ENCODE results near the gene SLC66A3.
"Not testable (repeated sequence)": the region's sequence is repeated elsewhere in the genome, so short reads cannot be mapped to it uniquely, and the experiment has no call there.

SLC66A3 gene

DNA sequence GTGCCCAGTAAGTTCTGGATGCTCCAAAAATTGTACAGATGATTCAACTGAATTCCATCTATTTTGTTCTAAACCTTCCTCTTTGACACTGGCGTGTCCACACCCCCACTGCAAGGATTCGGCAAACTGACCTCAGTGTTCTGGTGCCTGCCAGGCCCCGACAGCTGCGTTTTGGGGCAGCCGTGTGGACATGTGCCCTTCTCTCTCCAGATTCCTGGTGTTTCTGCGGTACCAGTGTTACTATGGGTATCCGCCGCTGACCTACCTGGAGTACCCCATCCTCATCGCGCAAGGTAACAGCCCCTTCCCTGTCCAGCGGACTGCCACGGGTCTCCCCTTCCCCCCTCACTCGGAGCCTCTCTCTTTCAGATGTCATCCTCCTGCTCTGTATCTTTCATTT lies 5.0 kb downstream of the SLC66A3 start:
- Histone ChIP-seq H3K27ac (ENCODE audit: low read depth, low read length) (no peak overlapping the region), H3K9me3 (ENCODE audit: control insufficient read depth in 5 of 5, low read length in 5 of 5) (no peaks in the 10 kb centered on the region), H3K27me3 (ENCODE audit: control insufficient read depth in 5 of 5, insufficient read depth in 4 of 5, low read length in 5 of 5) (no peaks in the 10 kb centered on the region), H3K4me3 (ENCODE audit: low read depth in 1 of 5, low read length in 5 of 5) (no peak overlapping the region), H3K36me3 (ENCODE audit: control insufficient read depth in 5 of 5, insufficient read depth in 5 of 5, low read length in 5 of 5) (peaks cover 0 to 26% (median 15%) of the 10 kb centered on the region in 5 donors), H3K4me1 (ENCODE audit: control insufficient read depth in 5 of 5, insufficient read depth in 5 of 5, low read length in 5 of 5) (peaks cover 3 to 18% (median 15%) of the 10 kb centered on the region in 5 donors), H3K9ac (ENCODE audit: low read length in 5 of 5) (no peak overlapping the region)

DNA sequence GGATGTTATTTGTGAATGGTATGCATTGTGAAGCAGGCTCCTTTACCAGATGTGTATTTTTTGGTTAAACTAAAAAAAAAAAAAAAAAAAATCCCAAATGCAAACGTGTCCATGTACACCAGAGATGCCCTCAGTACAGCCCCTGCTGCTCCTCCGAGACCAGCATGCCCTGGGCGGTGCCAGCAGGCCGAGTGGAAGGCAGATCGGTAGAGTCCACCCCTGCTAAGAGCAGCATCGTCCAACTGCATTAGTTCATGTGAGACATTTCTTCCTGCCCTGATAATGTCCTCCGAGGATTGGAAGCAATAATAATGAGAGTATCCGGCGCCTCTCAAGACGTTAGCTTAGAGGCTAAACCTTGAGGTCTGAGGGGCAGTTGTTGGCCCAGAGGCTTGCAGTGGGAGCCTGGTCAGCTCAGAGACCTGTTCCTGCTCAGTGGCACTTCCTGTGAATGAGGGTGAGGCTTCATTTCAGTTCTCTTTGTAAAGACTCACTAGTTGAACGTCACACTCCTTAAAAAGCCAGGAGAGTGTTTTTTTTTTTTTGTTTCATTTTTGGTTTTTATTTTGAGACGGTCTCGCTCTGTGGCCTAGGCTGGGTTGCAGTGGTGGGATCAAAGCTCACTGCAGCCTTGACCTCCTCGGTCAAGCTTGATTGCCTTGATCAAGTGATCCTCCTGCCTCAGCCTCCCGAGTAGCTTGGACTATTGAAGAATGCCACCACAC lies 5.6 kb downstream of the SLC66A3 start:
- Histone ChIP-seq H3K4me3 (ENCODE audit: low read depth in 1 of 5, low read length in 5 of 5) (peak overlapping the region in 1 of 5 donors; percentile 13), H3K36me3 (ENCODE audit: control insufficient read depth in 5 of 5, insufficient read depth in 5 of 5, low read length in 5 of 5) (peaks cover 0 to 26% (median 15%) of the 10 kb centered on the region in 5 donors), H3K27me3 (ENCODE audit: control insufficient read depth in 5 of 5, insufficient read depth in 4 of 5, low read length in 5 of 5) (no peaks in the 10 kb centered on the region), H3K4me1 (ENCODE audit: control insufficient read depth in 5 of 5, insufficient read depth in 5 of 5, low read length in 5 of 5) (peaks cover 2 to 14% (median 12%) of the 10 kb centered on the region in 5 donors), H3K27ac (ENCODE audit: low read depth, low read length) (no peak overlapping the region), H3K9ac (ENCODE audit: low read length in 5 of 5) (no peak overlapping the region), H3K9me3 (ENCODE audit: control insufficient read depth in 5 of 5, low read length in 5 of 5) (no peaks in the 10 kb centered on the region)

GRCh38 chr2:11161747-11162146 lies 6.5 kb downstream of the SLC66A3 start:
- no peak overlapping the region for H3K27ac ChIP-seq (ENCODE audit: low read depth, low read length)
- H3K4me1 ChIP-seq (ENCODE audit: control insufficient read depth in 5 of 5, insufficient read depth in 5 of 5, low read length in 5 of 5), result peaks cover 0 to 6% (median 3%) of the 10 kb centered on the region in 5 donors
- H3K9ac ChIP-seq (ENCODE audit: low read length in 5 of 5), result no peak overlapping the region
- H3K27me3 ChIP-seq (ENCODE audit: control insufficient read depth in 5 of 5, insufficient read depth in 4 of 5, low read length in 5 of 5), result no peaks in the 10 kb centered on the region
- no peak overlapping the region for H3K4me3 ChIP-seq (ENCODE audit: low read depth in 1 of 5, low read length in 5 of 5)
- peaks cover 0 to 26% (median 15%) of the 10 kb centered on the region in 5 donors for H3K36me3 ChIP-seq (ENCODE audit: control insufficient read depth in 5 of 5, insufficient read depth in 5 of 5, low read length in 5 of 5)
- H3K9me3 ChIP-seq (ENCODE audit: control insufficient read depth in 5 of 5, low read length in 5 of 5), result no peaks in the 10 kb centered on the region

- Histone ChIP-seq H3K9me3 (ENCODE audit: control insufficient read depth in 5 of 5, low read length in 5 of 5) (no peaks in the 10 kb centered on the region), H3K27ac (ENCODE audit: low read depth, low read length) (no peak overlapping the region), H3K4me3 (ENCODE audit: low read depth in 1 of 5, low read length in 5 of 5) (no peak overlapping the region), H3K4me1 (ENCODE audit: control insufficient read depth in 5 of 5, insufficient read depth in 5 of 5, low read length in 5 of 5) (no peaks in the 10 kb centered on the region), H3K27me3 (ENCODE audit: control insufficient read depth in 5 of 5, insufficient read depth in 4 of 5, low read length in 5 of 5) (no peaks in the 10 kb centered on the region), H3K36me3 (ENCODE audit: control insufficient read depth in 5 of 5, insufficient read depth in 5 of 5, low read length in 5 of 5) (peaks cover 0 to 26% (median 15%) of the 10 kb centered on the region in 5 donors), H3K9ac (ENCODE audit: low read length in 5 of 5) (no peak overlapping the region)
Observed at GRCh38 chr2:11163439-11164317, 8.4 kb downstream of the SLC66A3 start.

- H3K9ac ChIP-seq (ENCODE audit: low read length in 5 of 5); H3K27me3 ChIP-seq (ENCODE audit: control insufficient read depth in 5 of 5, insufficient read depth in 4 of 5, low read length in 5 of 5); H3K4me1 ChIP-seq (ENCODE audit: control insufficient read depth in 5 of 5, insufficient read depth in 5 of 5, low read length in 5 of 5); H3K4me3 ChIP-seq (ENCODE audit: low read depth in 1 of 5, low read length in 5 of 5); H3K27ac ChIP-seq (ENCODE audit: low read depth, low read length); H3K9me3 ChIP-seq (ENCODE audit: control insufficient read depth in 5 of 5, low read length in 5 of 5): not testable (repeated sequence)
- H3K36me3 ChIP-seq (ENCODE audit: control insufficient read depth in 5 of 5, insufficient read depth in 5 of 5, low read length in 5 of 5), result peaks cover 0 to 26% (median 15%) of the 10 kb centered on the region in 5 donors
Observed at GRCh38 chr2:11165046-11165445, 9.8 kb downstream of the SLC66A3 start.

GRCh38 chr2:11166476-11166875 lies 11.2 kb downstream of the SLC66A3 start:
- Histone ChIP-seq H3K27me3 (ENCODE audit: control insufficient read depth in 5 of 5, insufficient read depth in 4 of 5, low read length in 5 of 5) (no peaks in the 10 kb centered on the region), H3K4me1 (ENCODE audit: control insufficient read depth in 5 of 5, insufficient read depth in 5 of 5, low read length in 5 of 5) (peaks cover 0 to 3% (median 2%) of the 10 kb centered on the region in 5 donors), H3K9me3 (ENCODE audit: control insufficient read depth in 5 of 5, low read length in 5 of 5) (no peaks in the 10 kb centered on the region), H3K4me3 (ENCODE audit: low read depth in 1 of 5, low read length in 5 of 5) (no peak overlapping the region), H3K9ac (ENCODE audit: low read length in 5 of 5) (no peak overlapping the region), H3K36me3 (ENCODE audit: control insufficient read depth in 5 of 5, insufficient read depth in 5 of 5, low read length in 5 of 5) (peaks cover 0 to 17% (median 13%) of the 10 kb centered on the region in 5 donors), H3K27ac (ENCODE audit: low read depth, low read length) (no peak overlapping the region)

- Histone ChIP-seq H3K4me3 (ENCODE audit: low read depth in 1 of 5, low read length in 5 of 5) (no peak overlapping the region), H3K9ac (ENCODE audit: low read length in 5 of 5) (no peak overlapping the region), H3K36me3 (ENCODE audit: control insufficient read depth in 5 of 5, insufficient read depth in 5 of 5, low read length in 5 of 5) (peaks cover 0 to 6% (median 4%) of the 10 kb centered on the region in 5 donors), H3K27me3 (ENCODE audit: control insufficient read depth in 5 of 5, insufficient read depth in 4 of 5, low read length in 5 of 5) (no peaks in the 10 kb centered on the region), H3K9me3 (ENCODE audit: control insufficient read depth in 5 of 5, low read length in 5 of 5) (no peaks in the 10 kb centered on the region), H3K27ac (ENCODE audit: low read depth, low read length) (no peak overlapping the region), H3K4me1 (ENCODE audit: control insufficient read depth in 5 of 5, insufficient read depth in 5 of 5, low read length in 5 of 5) (peaks cover 0 to 3% (median 2%) of the 10 kb centered on the region in 5 donors)
Observed at GRCh38 chr2:11168488-11168887, 13.2 kb downstream of the SLC66A3 start.

- Histone ChIP-seq H3K9me3 (ENCODE audit: control insufficient read depth in 5 of 5, low read length in 5 of 5) (no peaks in the 10 kb centered on the region), H3K27me3 (ENCODE audit: control insufficient read depth in 5 of 5, insufficient read depth in 4 of 5, low read length in 5 of 5) (no peaks in the 10 kb centered on the region), H3K36me3 (ENCODE audit: control insufficient read depth in 5 of 5, insufficient read depth in 5 of 5, low read length in 5 of 5) (no peaks in the 10 kb centered on the region), H3K4me3 (ENCODE audit: low read depth in 1 of 5, low read length in 5 of 5) (peak overlapping the region in 2 of 5 donors; percentile 16 to 45), H3K9ac (ENCODE audit: low read length in 5 of 5) (peak overlapping the region in 1 of 5 donors; percentile 58), H3K27ac (ENCODE audit: low read depth, low read length) (no peak overlapping the region), H3K4me1 (ENCODE audit: control insufficient read depth in 5 of 5, insufficient read depth in 5 of 5, low read length in 5 of 5) (peaks cover 0 to 3% (median 2%) of the 10 kb centered on the region in 5 donors)
Observed at GRCh38 chr2:11169333-11169732, 14.1 kb downstream of the SLC66A3 start.

DNA sequence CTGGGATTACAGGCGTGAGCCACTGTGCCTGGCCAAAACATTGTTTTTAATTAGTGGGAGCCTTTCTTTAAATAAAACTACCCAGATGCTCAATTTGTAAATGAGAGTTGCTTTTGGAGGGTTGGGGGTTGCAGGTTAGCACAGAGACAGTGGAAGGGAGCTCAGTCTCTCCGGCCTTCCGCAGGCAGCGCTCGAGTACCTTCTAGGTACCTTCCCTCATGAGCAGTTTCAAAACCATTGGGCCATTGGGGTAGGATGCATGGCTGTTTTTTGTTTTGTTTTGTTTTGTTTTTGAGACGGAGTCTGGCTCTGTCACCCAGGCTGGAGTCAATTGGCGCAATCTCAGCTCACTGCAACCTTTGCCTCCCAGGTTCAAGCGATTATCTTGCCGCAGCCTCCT lies 19.0 kb downstream of the SLC66A3 start:
- H3K9ac ChIP-seq (ENCODE audit: low read length in 5 of 5), result no peak overlapping the region
- peaks cover 0 to 9% (median 2%) of the 10 kb centered on the region in 5 donors for H3K4me1 ChIP-seq (ENCODE audit: control insufficient read depth in 5 of 5, insufficient read depth in 5 of 5, low read length in 5 of 5)
- no peak overlapping the region for H3K4me3 ChIP-seq (ENCODE audit: low read depth in 1 of 5, low read length in 5 of 5)
- no peaks in the 10 kb centered on the region for H3K9me3 ChIP-seq (ENCODE audit: control insufficient read depth in 5 of 5, low read length in 5 of 5)
- H3K27ac ChIP-seq (ENCODE audit: low read depth, low read length), result no peak overlapping the region
- no peaks in the 10 kb centered on the region for H3K27me3 ChIP-seq (ENCODE audit: control insufficient read depth in 5 of 5, insufficient read depth in 4 of 5, low read length in 5 of 5)
- peaks cover 0 to 11% (median 3%) of the 10 kb centered on the region in 5 donors for H3K36me3 ChIP-seq (ENCODE audit: control insufficient read depth in 5 of 5, insufficient read depth in 5 of 5, low read length in 5 of 5)

- peaks cover 0 to 14% (median 11%) of the 10 kb centered on the region in 5 donors for H3K36me3 ChIP-seq (ENCODE audit: control insufficient read depth in 5 of 5, insufficient read depth in 5 of 5, low read length in 5 of 5)
- no peaks in the 10 kb centered on the region for H3K27me3 ChIP-seq (ENCODE audit: control insufficient read depth in 5 of 5, insufficient read depth in 4 of 5, low read length in 5 of 5)
- no peaks in the 10 kb centered on the region for H3K9me3 ChIP-seq (ENCODE audit: control insufficient read depth in 5 of 5, low read length in 5 of 5)
- H3K4me1 ChIP-seq (ENCODE audit: control insufficient read depth in 5 of 5, insufficient read depth in 5 of 5, low read length in 5 of 5), result peaks cover 0 to 7% (median 0%) of the 10 kb centered on the region in 5 donors
- no peak overlapping the region for H3K4me3 ChIP-seq (ENCODE audit: low read depth in 1 of 5, low read length in 5 of 5)
- H3K9ac ChIP-seq (ENCODE audit: low read length in 5 of 5), result no peak overlapping the region
- H3K27ac ChIP-seq (ENCODE audit: low read depth, low read length), result no peak overlapping the region
Observed at GRCh38 chr2:11175293-11175795, 20.1 kb downstream of the SLC66A3 start.
